GM18507 (cell line): ENCODE results near the gene SNED1.
A peak's percentile ranks its signal among the peaks of the same experiment; 100 is the strongest.
"Not testable (repeated sequence)": the region's sequence is repeated elsewhere in the genome, so short reads cannot be mapped to it uniquely, and the experiment has no call there.

Experiments
- DNase-seq: peaks from one replicate; pipeline ENCODE4 v3.0.0; 2011; ENCODE audit warnings: low read depth; ENCODE audit not compliant: insufficient read length; ENCODE audit errors: extremely low spot score
- FAIRE-seq: peaks from 2 replicates; lab custom pipeline; 2011; peaks lifted over from hg19 to GRCh38; lab: Jason Lieb, UNC

The SNED1 gene

DNA sequence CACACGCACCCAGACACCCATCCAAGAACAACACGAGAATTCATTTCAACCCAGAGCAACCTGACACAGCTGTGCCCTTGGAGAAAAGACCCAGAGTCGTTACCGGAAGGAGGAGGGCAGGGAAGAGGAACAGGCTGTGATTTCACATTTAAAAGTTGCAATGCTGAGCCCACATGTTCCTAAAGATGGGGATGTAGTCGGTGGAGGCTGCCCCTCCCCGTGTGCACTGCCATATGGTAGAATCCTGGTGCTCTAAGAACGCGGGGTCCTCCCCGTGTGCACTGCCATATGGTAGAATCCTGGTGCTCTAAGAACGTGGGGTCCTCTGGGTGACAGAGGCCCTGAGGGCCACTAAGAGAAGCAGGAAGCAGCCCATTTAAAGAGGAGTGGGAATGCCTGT, 92.8 kb downstream of the SNED1 start:
- FAIRE-seq (no peak), DNase-seq (no peak)

GRCh38 chr2:241091734-241092445, 93.5 kb downstream of the SNED1 start:
- DNase-seq = no peak
- FAIRE-seq = no peak

- no peak for DNase-seq
- no peak for FAIRE-seq
Measured at GRCh38 chr2:241092677-241093076, 94.3 kb downstream of the SNED1 start.

- not testable (repeated sequence) for FAIRE-seq, DNase-seq
Measured at GRCh38 chr2:241093133-241093781, 94.8 kb downstream of the SNED1 start.

DNA sequence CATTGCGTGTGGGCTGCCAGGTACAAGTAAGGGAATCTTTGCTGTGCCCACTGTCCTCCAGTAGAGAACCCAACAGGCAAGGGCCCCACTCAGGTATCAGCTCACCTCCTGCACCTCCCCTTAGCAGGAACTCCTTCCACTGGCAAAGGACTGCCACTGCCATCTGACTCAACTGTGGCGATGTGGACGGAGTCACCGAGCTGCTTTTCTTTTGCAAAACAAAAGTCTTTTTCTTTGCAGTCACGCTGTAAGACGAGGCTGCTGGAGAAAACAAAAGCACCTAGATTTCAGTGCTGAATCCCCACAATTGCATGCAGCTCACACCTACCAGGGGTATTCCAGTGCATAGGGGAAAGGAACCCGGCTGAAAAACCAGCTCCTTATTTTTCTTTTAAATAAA, 95.8 kb downstream of the SNED1 start:
- FAIRE-seq (no peak), DNase-seq (no peak)

GRCh38 chr2:241094924-241095420, 96.6 kb downstream of the SNED1 start:
- no peak for DNase-seq
- FAIRE-seq = no peak

GRCh38 chr2:241095594-241096290, 97.3 kb downstream of the SNED1 start:
- DNase-seq (no peak), FAIRE-seq (no peak)

DNA sequence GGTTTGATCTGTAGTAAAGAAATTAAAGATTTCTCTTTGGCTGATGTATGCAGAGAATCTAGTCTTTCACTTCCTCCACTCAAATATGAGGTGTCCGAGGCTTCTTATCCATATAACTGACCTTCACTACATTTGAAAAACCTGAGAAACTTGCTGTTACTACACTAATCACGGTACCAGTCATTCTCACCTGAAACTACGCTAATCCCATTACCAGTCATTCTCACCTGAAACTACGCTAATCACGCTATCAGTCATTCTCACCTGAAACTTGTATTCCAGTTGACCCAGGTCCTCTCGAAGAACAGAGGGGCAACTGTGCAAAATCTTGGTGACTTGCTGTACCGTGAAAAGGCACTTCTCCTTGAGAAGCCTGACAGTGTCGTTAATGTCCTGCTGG, 98.6 kb downstream of the SNED1 start:
- DNase-seq = no peak
- FAIRE-seq = peak; percentile 78

DNA sequence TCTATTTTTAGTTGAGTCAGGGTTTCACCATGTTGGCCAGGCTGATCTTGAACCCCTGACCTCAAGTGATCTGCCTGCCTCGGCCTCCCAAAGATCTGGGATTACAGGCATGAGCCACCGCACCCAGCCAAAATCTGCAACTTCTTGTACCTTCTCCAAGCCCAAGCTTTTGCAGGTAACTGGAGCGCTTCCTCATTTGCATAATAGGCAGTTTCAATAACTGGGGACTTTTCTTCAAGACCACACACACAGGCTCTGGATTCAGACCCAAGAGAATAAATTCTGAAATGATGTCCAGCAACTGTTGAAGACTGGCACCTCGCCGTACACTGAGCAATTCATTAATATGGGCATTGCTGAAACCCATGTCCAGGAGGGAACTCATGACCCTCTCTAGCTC, 100.8 kb downstream of the SNED1 start:
- DNase-seq (no peak), FAIRE-seq (peak; percentile 78)

- peak; percentile 74 for FAIRE-seq
Measured at GRCh38 chr2:241102239-241102803, 103.9 kb downstream of the SNED1 start, which contains the start of gene MTERF4. MTERF4 (minus strand) TSS chr2:241102287; CDS start chr2:241102273, 14 bp downstream.

GRCh38 chr2:241103176-241103595, 104.8 kb downstream of the SNED1 start:
- DNase-seq (no peak), FAIRE-seq (peak; percentile 35)

More at GRCh38 chr2:241102239-241102803, 103.9 kb downstream of the SNED1 start, which contains the start of gene MTERF4:
- peak; percentile 76 for DNase-seq

GRCh38 chr2:241104611-241105010, 106.2 kb downstream of the SNED1 start:
- not testable (repeated sequence) for FAIRE-seq

DNA sequence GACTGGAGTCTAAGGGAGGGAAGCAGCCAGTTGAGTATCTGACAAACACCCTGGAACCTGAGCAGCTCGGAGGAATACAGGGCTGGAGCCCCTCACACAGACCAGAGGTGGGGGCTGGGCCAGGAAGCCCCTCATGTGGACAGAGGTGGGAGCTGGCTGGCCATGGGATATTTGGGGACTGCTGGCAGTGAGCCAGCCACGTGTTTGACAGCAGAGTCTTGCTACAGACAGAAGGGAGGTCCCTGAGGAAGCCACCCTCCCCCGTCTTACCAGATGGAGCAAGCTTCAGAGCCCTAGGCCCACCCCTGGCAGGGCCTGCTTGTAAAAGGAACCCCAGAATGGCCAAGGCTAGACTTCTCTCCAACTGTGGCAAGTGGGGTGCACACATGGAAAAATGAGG, 107.2 kb downstream of the SNED1 start:
- FAIRE-seq = no peak

More at GRCh38 chr2:241104611-241105010, 106.2 kb downstream of the SNED1 start:
- not testable (repeated sequence) for DNase-seq

DNA sequence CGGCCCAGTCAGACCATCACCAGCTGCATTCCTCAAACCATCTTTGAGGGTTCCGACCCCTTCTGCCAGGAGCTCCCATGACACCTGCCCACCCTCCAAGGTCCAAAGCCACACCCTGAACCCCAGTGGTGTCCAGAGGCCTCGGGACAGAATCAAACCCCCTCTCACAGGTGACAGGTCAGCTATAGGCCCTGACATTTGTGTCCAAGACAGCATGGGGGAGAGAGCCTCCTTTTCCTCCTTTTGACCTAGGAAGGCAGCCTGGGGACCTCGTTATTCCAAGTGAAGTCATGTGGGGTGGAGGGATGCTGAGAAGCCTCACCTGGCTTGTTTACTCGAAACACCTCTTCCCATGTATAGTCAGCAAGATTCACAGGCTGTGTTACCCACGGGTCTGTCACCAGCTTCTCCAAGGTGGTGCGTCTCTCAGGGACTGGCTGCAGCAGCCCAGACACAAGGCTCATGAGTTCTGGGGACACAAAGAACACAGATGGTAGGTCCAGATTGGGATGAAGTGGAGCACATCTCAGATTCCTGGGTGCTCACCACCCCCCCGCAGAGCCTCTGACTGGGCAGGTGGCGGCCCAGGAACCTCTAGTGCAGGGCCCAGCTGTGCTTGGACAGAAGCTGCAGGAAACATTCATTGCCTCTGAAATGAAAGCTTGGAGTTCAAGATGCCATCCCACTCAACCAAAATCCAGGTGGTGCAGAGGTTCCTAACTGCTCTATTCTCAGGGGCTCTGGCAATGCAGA, 108.8 kb downstream of the SNED1 start:
- FAIRE-seq = no peak
- no peak for DNase-seq

More for the DNA sequence above, 107.2 kb downstream of the SNED1 start:
- DNase-seq = no peak

DNA sequence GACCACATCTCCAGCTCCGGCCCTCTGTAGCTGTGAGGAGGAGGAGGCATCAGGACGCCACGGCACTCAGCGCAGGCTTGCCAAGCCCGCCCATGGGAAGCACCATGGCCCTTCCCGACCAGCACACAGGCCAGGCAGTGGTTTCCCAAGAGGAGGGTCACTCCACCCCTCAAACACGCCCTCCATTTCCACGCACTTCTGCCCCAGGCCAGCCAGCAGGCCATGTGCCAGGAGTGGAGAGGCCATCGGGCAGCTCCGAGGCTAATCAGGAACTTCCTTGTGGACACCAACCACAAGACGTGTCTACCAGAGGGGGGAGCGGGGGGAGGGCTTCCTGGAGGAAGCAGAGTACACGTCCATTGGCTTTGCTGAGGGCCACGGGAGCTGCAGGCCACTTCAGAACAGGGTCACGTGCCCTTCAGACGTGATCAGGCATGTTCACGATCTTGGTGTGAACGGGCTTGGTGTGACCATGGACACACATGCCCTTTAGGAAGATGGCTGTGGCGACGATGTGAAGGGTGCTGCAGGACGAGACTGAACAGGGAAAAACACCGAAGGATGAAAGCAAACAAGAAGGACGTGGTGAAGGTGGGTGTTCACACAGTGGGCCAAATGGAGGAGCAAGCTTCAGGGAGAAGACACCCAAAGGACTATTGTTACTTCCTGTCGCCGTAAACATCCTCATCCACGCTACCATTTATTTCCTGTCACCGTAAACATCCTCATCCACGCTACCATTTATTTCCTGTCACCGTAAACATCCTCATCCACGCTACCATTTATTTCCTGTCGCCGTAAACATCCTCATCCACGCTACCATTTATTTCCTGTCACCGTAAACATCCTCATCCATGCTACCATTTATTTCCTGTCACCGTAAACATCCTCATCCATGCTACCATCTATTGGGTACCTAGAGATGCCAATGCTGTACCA, 110.1 kb downstream of the SNED1 start:
- no peak for FAIRE-seq
- DNase-seq = no peak

- FAIRE-seq = peak; percentile 5
- DNase-seq = no peak
Measured at GRCh38 chr2:241109210-241110088, 111.0 kb downstream of the SNED1 start.

GRCh38 chr2:241110089-241110606, 111.7 kb downstream of the SNED1 start:
- no peak for DNase-seq
- FAIRE-seq = no peak
